GM19438 (cell line): ENCODE measurements around the gene NOC3L.
"Not testable (repeated sequence)": the region's sequence is repeated elsewhere in the genome, so short reads cannot be mapped to it uniquely, and the experiment has no call there.

Experiments used
- ATAC-seq: cut with Tn5 transposase; IDR thresholded peaks from one replicate; pipeline ENCODE4 v1.9.1; 2021; ENCODE audit warnings: low read depth; ENCODE audit not compliant: unreplicated experiment

The NOC3L gene

GRCh38 chr10:94363251-94363565 lies 469 bp upstream of the NOC3L start:
- peak; percentile 22 for ATAC-seq

- ATAC-seq: no peak
These were observed 1.5 kb downstream of the NOC3L start for GRCh38 chr10:94361171-94361794.

GRCh38 chr10:94358480-94358879 lies 4.3 kb downstream of the NOC3L start:
- no peak for ATAC-seq

- no peak for ATAC-seq
These were observed 5.5 kb downstream of the NOC3L start for GRCh38 chr10:94357193-94357592.

- no peak for ATAC-seq
These were observed 6.9 kb downstream of the NOC3L start for GRCh38 chr10:94355841-94356240.

- ATAC-seq: no peak
These were observed 9.4 kb downstream of the NOC3L start for GRCh38 chr10:94353336-94353735.

GRCh38 chr10:94351089-94351488 lies 11.7 kb downstream of the NOC3L start:
- no peak for ATAC-seq

GRCh38 chr10:94350500-94350899 lies 12.2 kb downstream of the NOC3L start:
- ATAC-seq: not testable (repeated sequence)

GRCh38 chr10:94349327-94349726 lies 13.4 kb downstream of the NOC3L start:
- no peak for ATAC-seq

- ATAC-seq: peak; percentile 94
These were observed 18.1 kb downstream of the NOC3L start for GRCh38 chr10:94344522-94345122.

- ATAC-seq: no peak
These were observed 19.6 kb downstream of the NOC3L start for GRCh38 chr10:94343151-94343550.

- ATAC-seq: no peak
These were observed 27.9 kb downstream of the NOC3L start for GRCh38 chr10:94334857-94335256.

- no peak for ATAC-seq
These were observed 29.7 kb downstream of the NOC3L start for GRCh38 chr10:94333051-94333450.

- no peak for ATAC-seq
These were observed 34.1 kb downstream of the NOC3L start for GRCh38 chr10:94328613-94329012.

- no peak for ATAC-seq
These were observed 35.1 kb downstream of the NOC3L start for GRCh38 chr10:94327649-94328048.

GRCh38 chr10:94324609-94325233 lies 38.0 kb downstream of the NOC3L start:
- ATAC-seq: no peak

GRCh38 chr10:94320285-94320914 lies 42.3 kb downstream of the NOC3L start:
- no peak for ATAC-seq

GRCh38 chr10:94316560-94316959 lies 46.2 kb downstream of the NOC3L start:
- no peak for ATAC-seq

GRCh38 chr10:94315975-94316464 lies 46.7 kb downstream of the NOC3L start:
- no peak for ATAC-seq

GRCh38 chr10:94315024-94315451 lies 47.7 kb downstream of the NOC3L start:
- no peak for ATAC-seq

GRCh38 chr10:94310369-94310768 lies 52.4 kb downstream of the NOC3L start:
- ATAC-seq: no peak

- ATAC-seq: no peak
These were observed 53.9 kb downstream of the NOC3L start for GRCh38 chr10:94308866-94309265.
